Measurements from ENCODE around the gene SYTL4. TPM values are rescaled to one million over a fixed set of nuclear protein-coding genes. Genes with fewer than 3 reads are reported as not detected.

SYTL4 gene
- total and polyA plus RNA-seq, 2 experiments from 2014 or later = 0.28 TPM; not detected in 1

DNA sequence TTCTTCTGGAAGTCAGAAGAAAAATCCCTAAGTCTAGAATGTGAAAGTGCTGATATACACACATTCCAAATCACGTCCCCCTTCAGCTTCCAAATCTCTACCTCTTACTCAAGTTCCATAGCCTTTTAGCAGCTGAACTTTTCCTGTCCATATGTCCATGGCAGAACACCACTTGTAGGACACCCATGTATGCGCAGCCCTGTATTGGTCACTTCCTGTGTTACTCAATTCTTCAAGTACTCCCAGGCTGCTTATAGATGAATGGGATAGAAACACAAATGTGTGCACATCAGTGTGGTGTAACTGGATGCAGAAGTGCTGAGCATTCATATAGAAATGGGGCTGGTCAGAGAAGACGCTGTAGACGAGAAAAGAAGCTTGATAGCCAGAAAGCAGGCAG, 69.1 kb downstream of the SYTL4 start (continued):
- TF ChIP-seq, protein P1, sequence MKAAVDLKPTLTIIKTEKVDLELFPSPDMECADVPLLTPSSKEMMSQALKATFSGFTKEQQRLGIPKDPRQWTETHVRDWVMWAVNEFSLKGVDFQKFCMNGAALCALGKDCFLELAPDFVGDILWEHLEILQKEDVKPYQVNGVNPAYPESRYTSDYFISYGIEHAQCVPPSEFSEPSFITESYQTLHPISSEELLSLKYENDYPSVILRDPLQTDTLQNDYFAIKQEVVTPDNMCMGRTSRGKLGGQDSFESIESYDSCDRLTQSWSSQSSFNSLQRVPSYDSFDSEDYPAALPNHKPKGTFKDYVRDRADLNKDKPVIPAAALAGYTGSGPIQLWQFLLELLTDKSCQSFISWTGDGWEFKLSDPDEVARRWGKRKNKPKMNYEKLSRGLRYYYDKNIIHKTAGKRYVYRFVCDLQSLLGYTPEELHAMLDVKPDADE (IDR thresholded peaks at IDR 0.05) = no peak

DNA sequence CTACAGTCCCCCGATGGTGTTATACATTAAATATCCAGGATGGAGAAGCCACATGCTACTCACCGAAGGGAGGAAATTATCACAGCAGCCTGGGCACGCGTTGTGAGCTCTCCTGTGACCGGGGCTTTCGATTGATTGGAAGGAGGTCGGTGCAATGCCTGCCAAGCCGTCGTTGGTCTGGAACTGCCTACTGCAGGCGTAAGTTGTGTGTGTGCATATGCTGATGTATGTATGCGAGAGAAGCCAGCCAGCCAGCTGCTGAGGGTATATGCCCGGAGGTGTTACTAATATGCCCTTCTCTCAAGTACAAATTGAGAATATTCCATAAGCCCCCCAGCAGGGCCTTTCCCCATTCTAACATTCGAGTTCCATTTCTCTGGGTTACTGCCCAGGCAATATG, 69.8 kb downstream of the SYTL4 start:
- H4K20me1 ChIP-seq (replicated peaks; ENCODE audit: insufficient read depth) = no peaks in the 10 kb centered on the region
- Mint-ChIP-seq H3K36me3 (ENCODE audit: low read depth) (no peaks in the 10 kb centered on the region), H3K27ac (no peak overlapping the region), H3K27me3 (ENCODE audit: insufficient read depth, low read depth, poor library complexity) (peaks cover 2% of the 10 kb centered on the region), H3K9me3 (no peaks in the 10 kb centered on the region), H3K4me3 (no peak overlapping the region), H3K4me1 (no peaks in the 10 kb centered on the region)
- no peak overlapping the region for H3K27ac ChIP-seq (ENCODE audit: low read depth)
- no peaks in the 10 kb centered on the region for H3K9me2 ChIP-seq (ENCODE audit: insufficient read depth)
- H2AFZ ChIP-seq = no peak overlapping the region
- H3K4me2 ChIP-seq = no peak overlapping the region
- H3K4me3 ChIP-seq = no peak overlapping the region
- H3K36me3 ChIP-seq (ENCODE audit: insufficient read depth) = no peaks in the 10 kb centered on the region
- no peaks in the 10 kb centered on the region for H3F3A ChIP-seq (replicated peaks; ENCODE audit: low read depth)
- ATAC-seq (no peak), DNase-seq (ENCODE audit: low spot score) (no peak)
- H3K4me1 ChIP-seq (ENCODE audit: insufficient read depth) = no peaks in the 10 kb centered on the region
- no peaks in the 10 kb centered on the region for H3K27me3 ChIP-seq (ENCODE audit: insufficient read depth)
- H3K79me2 ChIP-seq (replicated peaks; ENCODE audit: insufficient read depth) = no peaks in the 10 kb centered on the region
- TF ChIP-seq, protein P2, sequence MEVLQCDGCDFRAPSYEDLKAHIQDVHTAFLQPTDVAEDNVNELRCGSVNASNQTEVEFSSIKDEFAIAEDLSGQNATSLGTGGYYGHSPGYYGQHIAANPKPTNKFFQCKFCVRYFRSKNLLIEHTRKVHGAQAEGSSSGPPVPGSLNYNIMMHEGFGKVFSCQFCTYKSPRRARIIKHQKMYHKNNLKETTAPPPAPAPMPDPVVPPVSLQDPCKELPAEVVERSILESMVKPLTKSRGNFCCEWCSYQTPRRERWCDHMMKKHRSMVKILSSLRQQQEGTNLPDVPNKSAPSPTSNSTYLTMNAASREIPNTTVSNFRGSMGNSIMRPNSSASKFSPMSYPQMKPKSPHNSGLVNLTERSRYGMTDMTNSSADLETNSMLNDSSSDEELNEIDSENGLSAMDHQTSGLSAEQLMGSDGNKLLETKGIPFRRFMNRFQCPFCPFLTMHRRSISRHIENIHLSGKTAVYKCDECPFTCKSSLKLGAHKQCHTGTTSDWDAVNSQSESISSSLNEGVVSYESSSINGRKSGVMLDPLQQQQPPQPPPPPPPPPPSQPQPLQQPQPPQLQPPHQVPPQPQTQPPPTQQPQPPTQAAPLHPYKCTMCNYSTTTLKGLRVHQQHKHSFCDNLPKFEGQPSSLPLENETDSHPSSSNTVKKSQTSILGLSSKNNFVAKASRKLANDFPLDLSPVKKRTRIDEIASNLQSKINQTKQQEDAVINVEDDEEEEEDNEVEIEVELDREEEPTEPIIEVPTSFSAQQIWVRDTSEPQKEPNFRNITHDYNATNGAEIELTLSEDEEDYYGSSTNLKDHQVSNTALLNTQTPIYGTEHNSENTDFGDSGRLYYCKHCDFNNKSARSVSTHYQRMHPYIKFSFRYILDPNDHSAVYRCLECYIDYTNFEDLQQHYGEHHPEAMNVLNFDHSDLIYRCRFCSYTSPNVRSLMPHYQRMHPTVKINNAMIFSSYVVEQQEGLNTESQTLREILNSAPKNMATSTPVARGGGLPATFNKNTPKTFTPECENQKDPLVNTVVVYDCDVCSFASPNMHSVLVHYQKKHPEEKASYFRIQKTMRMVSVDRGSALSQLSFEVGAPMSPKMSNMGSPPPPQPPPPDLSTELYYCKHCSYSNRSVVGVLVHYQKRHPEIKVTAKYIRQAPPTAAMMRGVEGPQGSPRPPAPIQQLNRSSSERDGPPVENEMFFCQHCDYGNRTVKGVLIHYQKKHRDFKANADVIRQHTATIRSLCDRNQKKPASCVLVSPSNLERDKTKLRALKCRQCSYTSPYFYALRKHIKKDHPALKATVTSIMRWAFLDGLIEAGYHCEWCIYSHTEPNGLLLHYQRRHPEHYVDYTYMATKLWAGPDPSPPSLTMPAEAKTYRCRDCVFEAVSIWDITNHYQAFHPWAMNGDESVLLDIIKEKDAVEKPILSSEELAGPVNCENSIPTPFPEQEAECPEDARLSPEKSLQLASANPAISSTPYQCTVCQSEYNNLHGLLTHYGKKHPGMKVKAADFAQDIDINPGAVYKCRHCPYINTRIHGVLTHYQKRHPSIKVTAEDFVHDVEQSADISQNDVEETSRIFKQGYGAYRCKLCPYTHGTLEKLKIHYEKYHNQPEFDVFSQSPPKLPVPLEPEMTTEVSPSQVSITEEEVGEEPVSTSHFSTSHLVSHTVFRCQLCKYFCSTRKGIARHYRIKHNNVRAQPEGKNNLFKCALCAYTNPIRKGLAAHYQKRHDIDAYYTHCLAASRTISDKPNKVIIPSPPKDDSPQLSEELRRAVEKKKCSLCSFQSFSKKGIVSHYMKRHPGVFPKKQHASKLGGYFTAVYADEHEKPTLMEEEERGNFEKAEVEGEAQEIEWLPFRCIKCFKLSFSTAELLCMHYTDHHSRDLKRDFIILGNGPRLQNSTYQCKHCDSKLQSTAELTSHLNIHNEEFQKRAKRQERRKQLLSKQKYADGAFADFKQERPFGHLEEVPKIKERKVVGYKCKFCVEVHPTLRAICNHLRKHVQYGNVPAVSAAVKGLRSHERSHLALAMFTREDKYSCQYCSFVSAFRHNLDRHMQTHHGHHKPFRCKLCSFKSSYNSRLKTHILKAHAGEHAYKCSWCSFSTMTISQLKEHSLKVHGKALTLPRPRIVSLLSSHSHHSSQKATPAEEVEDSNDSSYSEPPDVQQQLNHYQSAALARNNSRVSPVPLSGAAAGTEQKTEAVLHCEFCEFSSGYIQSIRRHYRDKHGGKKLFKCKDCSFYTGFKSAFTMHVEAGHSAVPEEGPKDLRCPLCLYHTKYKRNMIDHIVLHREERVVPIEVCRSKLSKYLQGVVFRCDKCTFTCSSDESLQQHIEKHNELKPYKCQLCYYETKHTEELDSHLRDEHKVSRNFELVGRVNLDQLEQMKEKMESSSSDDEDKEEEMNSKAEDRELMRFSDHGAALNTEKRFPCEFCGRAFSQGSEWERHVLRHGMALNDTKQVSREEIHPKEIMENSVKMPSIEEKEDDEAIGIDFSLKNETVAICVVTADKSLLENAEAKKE (CRISPR knock-in tag; IDR thresholded peaks at IDR 0.05) = no peak
- TF ChIP-seq NANOG (IDR thresholded peaks at IDR 0.05; ENCODE audit: borderline replicate concordance) = no peak
- no peak for TF ChIP-seq POLR2AphosphoS5 (IDR thresholded peaks at IDR 0.05; ENCODE audit: low read depth)
- TF ChIP-seq EZH2 (IDR thresholded peaks at IDR 0.05; ENCODE audit: low read depth, unreplicated experiment) = no peak
- no peak for TF ChIP-seq CREB1 (CRISPR knock-in tag; IDR thresholded peaks at IDR 0.05; ENCODE audit: low read depth)
- TF ChIP-seq ZNF114 (CRISPR knock-in tag; IDR thresholded peaks at IDR 0.05) = no peak
- TF ChIP-seq ZNF331 (CRISPR knock-in tag; IDR thresholded peaks at IDR 0.05; ENCODE audit: low read depth) = no peak
- TF ChIP-seq STAT1 (IDR thresholded peaks at IDR 0.05; ENCODE audit: unreplicated experiment) = no peak
- TF ChIP-seq JUNB (IDR thresholded peaks at IDR 0.05; ENCODE audit: unreplicated experiment) = no peak
- TF ChIP-seq, protein P3, sequence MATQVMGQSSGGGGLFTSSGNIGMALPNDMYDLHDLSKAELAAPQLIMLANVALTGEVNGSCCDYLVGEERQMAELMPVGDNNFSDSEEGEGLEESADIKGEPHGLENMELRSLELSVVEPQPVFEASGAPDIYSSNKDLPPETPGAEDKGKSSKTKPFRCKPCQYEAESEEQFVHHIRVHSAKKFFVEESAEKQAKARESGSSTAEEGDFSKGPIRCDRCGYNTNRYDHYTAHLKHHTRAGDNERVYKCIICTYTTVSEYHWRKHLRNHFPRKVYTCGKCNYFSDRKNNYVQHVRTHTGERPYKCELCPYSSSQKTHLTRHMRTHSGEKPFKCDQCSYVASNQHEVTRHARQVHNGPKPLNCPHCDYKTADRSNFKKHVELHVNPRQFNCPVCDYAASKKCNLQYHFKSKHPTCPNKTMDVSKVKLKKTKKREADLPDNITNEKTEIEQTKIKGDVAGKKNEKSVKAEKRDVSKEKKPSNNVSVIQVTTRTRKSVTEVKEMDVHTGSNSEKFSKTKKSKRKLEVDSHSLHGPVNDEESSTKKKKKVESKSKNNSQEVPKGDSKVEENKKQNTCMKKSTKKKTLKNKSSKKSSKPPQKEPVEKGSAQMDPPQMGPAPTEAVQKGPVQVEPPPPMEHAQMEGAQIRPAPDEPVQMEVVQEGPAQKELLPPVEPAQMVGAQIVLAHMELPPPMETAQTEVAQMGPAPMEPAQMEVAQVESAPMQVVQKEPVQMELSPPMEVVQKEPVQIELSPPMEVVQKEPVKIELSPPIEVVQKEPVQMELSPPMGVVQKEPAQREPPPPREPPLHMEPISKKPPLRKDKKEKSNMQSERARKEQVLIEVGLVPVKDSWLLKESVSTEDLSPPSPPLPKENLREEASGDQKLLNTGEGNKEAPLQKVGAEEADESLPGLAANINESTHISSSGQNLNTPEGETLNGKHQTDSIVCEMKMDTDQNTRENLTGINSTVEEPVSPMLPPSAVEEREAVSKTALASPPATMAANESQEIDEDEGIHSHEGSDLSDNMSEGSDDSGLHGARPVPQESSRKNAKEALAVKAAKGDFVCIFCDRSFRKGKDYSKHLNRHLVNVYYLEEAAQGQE (IDR thresholded peaks at IDR 0.05; ENCODE audit: unreplicated experiment) = no peak
- TF ChIP-seq, protein P1 (IDR thresholded peaks at IDR 0.05) = no peak
- no peak for TF ChIP-seq EZH2phosphoT487 (IDR thresholded peaks at IDR 0.05; ENCODE audit: unreplicated experiment)
